ENCODE data around the gene COX17.
"Not testable (repeated sequence)": the region's sequence is repeated elsewhere in the genome, so short reads cannot be mapped to it uniquely, and the experiment has no call there.

COX17 gene

DNA sequence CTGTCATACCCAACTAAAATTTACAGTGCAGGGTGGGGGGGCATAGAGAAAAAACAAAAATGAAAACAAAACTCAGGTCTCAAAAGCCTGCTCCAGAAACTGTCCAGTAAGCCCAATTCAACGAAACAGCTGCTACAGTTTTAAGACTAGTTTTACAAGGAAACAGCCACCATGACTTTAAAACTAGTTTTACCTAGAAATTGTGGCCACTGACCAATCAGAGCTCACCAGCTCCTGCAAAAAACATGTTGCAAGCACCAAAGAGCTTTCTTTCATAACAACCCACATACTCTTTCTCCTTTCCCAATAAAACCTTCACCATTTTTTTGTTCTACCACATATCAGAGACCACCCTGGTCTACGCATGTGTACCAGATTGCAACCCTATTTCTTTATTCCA lies 18.3 kb upstream of the COX17 start:
- in situ Hi-C loops (cut with HindIII; ENCODE audit: low sequenced_read_pairs) = no loop called here

DNA sequence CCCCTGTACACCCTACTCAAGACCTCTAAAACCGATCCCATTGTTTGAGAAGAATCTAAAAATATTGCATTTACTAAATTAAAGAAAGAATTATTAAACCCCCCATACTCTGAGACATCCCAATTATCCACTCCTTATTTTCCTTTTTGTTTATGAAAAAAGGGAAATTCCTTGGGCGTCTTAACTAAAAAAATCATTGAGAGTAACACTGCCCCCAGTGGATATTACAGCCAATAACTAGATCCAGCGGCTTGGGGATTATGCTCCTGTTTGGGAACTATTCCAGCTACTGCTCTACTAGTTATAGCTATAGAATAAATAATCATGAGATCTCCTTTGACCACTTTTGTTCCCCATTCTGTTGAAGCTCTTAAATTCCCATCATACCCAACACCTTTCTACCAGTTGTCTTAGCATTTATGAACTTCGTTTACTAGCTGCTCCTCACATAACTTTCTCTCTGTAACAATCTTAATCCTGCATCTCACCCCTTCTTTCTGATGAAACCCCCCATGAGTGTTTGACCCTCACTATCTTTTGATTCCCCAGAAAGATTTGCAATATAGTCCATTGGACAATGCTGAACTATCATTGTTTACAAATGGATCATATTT lies 12.9 kb upstream of the COX17 start:
- peak; percentile 29 for DNase-seq (ENCODE audit: low read depth)
- in situ Hi-C loops (cut with HindIII; ENCODE audit: low sequenced_read_pairs) = no loop called here
- H3K4me3 ChIP-seq (ENCODE audit: low read depth, low read length) = no peak overlapping the region
- TF ChIP-seq, protein P1, sequence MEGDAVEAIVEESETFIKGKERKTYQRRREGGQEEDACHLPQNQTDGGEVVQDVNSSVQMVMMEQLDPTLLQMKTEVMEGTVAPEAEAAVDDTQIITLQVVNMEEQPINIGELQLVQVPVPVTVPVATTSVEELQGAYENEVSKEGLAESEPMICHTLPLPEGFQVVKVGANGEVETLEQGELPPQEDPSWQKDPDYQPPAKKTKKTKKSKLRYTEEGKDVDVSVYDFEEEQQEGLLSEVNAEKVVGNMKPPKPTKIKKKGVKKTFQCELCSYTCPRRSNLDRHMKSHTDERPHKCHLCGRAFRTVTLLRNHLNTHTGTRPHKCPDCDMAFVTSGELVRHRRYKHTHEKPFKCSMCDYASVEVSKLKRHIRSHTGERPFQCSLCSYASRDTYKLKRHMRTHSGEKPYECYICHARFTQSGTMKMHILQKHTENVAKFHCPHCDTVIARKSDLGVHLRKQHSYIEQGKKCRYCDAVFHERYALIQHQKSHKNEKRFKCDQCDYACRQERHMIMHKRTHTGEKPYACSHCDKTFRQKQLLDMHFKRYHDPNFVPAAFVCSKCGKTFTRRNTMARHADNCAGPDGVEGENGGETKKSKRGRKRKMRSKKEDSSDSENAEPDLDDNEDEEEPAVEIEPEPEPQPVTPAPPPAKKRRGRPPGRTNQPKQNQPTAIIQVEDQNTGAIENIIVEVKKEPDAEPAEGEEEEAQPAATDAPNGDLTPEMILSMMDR (IDR thresholded peaks at IDR 0.05; ENCODE audit: low read depth, low read length, missing control alignments) = peak; percentile 50

More for the DNA sequence above, 18.3 kb upstream of the COX17 start:
- TF ChIP-seq, protein P1 (IDR thresholded peaks at IDR 0.05; ENCODE audit: low read depth, low read length, missing control alignments) = no peak
- DNase-seq (ENCODE audit: low read depth) = no peak
- H3K4me3 ChIP-seq (ENCODE audit: low read depth, low read length) = no peak overlapping the region

DNA sequence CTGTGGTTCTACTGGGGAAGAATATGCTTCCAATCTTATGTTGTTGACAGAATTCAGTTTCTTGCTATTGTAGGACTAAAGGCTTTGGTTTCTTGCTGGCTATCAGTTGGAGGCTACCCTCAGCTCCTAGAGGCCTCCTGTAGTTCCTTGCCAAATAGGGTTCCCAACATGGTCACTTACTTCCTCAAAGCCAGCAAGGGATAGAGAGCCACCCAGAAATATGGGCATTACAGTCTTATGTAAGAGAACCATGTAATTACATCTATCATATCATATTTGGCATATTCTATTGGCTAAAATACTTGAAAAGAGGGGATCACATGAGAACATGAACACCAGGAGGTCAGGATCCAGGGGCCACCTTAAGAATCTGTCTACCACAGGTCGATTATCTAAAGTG lies 6.2 kb upstream of the COX17 start:
- H3K4me3 ChIP-seq (ENCODE audit: low read depth, low read length) = no peak overlapping the region
- TF ChIP-seq, protein P1 (IDR thresholded peaks at IDR 0.05; ENCODE audit: low read depth, low read length, missing control alignments) = no peak
- no peak for DNase-seq (ENCODE audit: low read depth)
- in situ Hi-C loops (cut with HindIII; ENCODE audit: low sequenced_read_pairs) = no loop called here

DNA sequence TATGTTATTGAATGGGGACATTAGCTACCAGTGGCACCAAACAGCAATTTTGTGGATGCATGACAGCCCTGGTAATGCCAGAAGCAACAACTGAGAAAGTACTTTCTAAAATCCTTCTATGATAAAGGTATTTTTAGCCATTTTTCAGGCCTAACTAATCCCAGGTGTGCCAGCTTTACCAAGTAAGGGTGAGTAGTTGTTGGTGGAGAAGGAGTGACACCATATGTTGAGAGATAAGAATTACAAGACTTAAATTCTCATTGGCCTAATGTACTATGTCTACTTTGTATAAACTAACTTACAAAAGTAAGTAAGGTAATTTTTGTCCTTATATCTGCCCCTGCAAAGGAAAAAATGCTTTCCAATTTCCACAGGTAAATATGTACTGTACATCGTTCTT lies 4.1 kb upstream of the COX17 start:
- TF ChIP-seq, protein P1 (IDR thresholded peaks at IDR 0.05; ENCODE audit: low read depth, low read length, missing control alignments) = peak; percentile 55
- in situ Hi-C loops (cut with HindIII; ENCODE audit: low sequenced_read_pairs) = no loop called here
- DNase-seq (ENCODE audit: low read depth) = peak; percentile 39
- H3K4me3 ChIP-seq (ENCODE audit: low read depth, low read length) = no peak overlapping the region

DNA sequence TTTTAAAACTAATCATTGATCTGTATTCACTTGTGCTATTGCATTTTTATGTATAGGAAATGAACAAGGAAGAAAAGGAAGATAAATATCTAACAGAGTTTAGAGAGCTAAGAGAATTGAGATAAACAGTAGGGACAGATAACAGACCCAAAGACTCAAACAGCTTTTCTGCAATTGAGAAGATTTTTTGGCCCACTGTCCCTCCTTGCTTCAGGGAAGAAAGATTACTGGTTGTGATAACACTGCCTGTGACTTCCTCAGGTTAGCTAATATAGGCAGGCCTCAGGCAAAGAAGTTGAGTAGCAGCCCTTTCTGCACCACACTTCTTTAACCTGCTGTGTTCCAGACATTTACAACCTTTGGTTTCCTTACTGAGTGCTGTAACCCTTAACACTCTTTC lies 2.7 kb upstream of the COX17 start:
- no peak for DNase-seq (ENCODE audit: low read depth)
- TF ChIP-seq, protein P1 (IDR thresholded peaks at IDR 0.05; ENCODE audit: low read depth, low read length, missing control alignments) = no peak
- H3K4me3 ChIP-seq (ENCODE audit: low read depth, low read length) = no peak overlapping the region
- in situ Hi-C loops (cut with HindIII; ENCODE audit: low sequenced_read_pairs) = no loop called here

DNA sequence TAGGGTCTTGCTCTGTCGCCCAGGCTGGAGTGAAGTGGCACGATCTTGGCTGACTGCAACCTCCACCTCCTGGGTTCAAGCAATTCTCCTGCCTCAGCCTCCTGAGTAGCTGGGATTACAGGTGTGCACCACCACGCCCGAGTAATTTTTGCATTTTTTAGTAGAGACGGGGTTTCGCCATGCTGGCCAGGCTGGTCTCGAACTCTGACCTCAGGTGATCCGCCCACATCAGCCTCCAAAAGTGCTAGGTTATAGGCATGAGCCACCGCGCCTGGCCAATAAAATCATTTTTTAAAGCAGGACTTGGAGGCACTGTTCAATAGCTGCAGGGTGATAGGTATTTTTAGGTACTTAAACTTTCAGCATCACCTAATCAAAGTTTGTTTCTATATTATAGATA lies 1.0 kb upstream of the COX17 start:
- DNase-seq (ENCODE audit: low read depth); in situ Hi-C loops (cut with HindIII; ENCODE audit: low sequenced_read_pairs); H3K4me3 ChIP-seq (ENCODE audit: low read depth, low read length): not testable (repeated sequence)

DNA sequence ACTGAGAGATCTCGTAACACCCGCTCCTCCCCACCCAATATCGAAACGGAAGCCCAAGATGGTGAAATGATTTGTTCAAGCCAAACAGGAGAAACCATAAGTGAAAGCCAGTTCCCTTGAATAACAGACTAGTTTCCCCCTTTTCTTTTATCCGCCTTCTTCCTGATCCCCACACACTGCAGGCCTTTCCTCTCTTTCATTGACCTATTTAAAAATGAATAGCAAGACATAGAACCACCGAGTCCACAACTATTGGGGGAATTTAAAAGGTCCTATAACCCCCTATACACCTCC lies 382 bp upstream of the COX17 start:
- in situ Hi-C loops (cut with HindIII; ENCODE audit: low sequenced_read_pairs) = no loop called here
- TF ChIP-seq, protein P1 (IDR thresholded peaks at IDR 0.05; ENCODE audit: low read depth, low read length, missing control alignments) = no peak
- peak overlapping the region; percentile 64 for H3K4me3 ChIP-seq (ENCODE audit: low read depth, low read length)
- DNase-seq (ENCODE audit: low read depth) = no peak
